HepG2 (cell line): ENCODE measurements around the gene DSG4. TPM values are rescaled to one million over a fixed set of nuclear protein-coding genes. Genes with fewer than 3 reads are reported as not detected.

ENCODE experiments used
- ATAC-seq: fragments of 200-7000 bp; cut with Tn5 transposase; 3 replicates; pipeline ENCODE4 v1.9.1; 2020; ENCODE audit warnings: mild to moderate bottlenecking, moderate library complexity
- BruUV-seq: library from RNA; stranded (reverse); fragments of 400-500 nt; replicated peaks from 2 replicates; lab custom pipeline; 2021; lab: Mats Ljungman, UMichigan
- CTCF ChIA-PET: fragments of 300-600 bp; formaldehyde crosslinking; extraction: SDS; loops from one replicate; lab custom pipeline; 2021; ENCODE audit warnings: low total read pairs, inconsistent platforms, low intra/inter-chr PET ratio; lab: Yijun Ruan, JAX
- POLR2A ChIA-PET: fragments of 350-600 bp; sonication (Branson Sonifier 250); formaldehyde crosslinking; loops from one replicate; lab custom pipeline; 2020; ENCODE audit warnings: antibody characterized with exemption, inconsistent platforms; lab: Yijun Ruan, JAX
- DNase-seq: peaks from one replicate; pipeline ENCODE4 v3.0.0-alpha.2; 2015; ENCODE audit warnings: low spot score
- FAIRE-seq: peaks from 3 replicates; lab custom pipeline; 2011; peaks lifted over from hg19 to GRCh38; lab: Jason Lieb, UNC
- H2AFZ ChIP-seq: one replicate; pipeline ENCODE4 v1.6.1; 2011; ENCODE audit warnings: low read length, inconsistent platforms
- H3K27ac ChIP-seq: fragments of 300-600 bp; 3 replicates; pipeline ENCODE4 v1.8.0; 2011; ENCODE audit warnings: mixed run types, mild to moderate bottlenecking, mixed read lengths, low read length, inconsistent platforms; ENCODE audit not compliant: insufficient read depth; ENCODE audit errors: extremely low read length
- H3K27me3 ChIP-seq, 2 experiments: fragments of 200-600 bp in 1 of 2; 2 replicates in 1 of 2; 3 replicates in 1 of 2; pipeline versions ENCODE4 v1.6.0 to v1.8.0; 2011; ENCODE audit warnings: low read length in 2 of 2, mild to moderate bottlenecking in 2 of 2, moderate library complexity in 2 of 2, inconsistent platforms in 1 of 2; ENCODE audit not compliant: insufficient read depth in 2 of 2, control insufficient read depth in 1 of 2
- H3K36me3 ChIP-seq, 2 experiments: fragments of 200-600 bp in 1 of 2; replicated peaks in 1 of 2; 2 replicates in 1 of 2; 3 replicates in 1 of 2; pipeline versions ENCODE4 v1.5.1 to v1.8.0; 2011; ENCODE audit warnings: low read length in 2 of 2, inconsistent platforms in 1 of 2; ENCODE audit not compliant: insufficient read depth in 2 of 2, control insufficient read depth in 1 of 2
- H3K4me1 ChIP-seq: 2 replicates; pipeline ENCODE4 v1.5.1; 2012; ENCODE audit warnings: low read length, inconsistent platforms; ENCODE audit not compliant: insufficient read depth
- H3K4me2 ChIP-seq: 2 replicates; pipeline ENCODE4 v1.6.0; 2011; ENCODE audit warnings: low read depth, low read length, inconsistent platforms
- H3K4me3 ChIP-seq, 3 experiments: fragments of 200-600 bp in 1 of 3; sonication (generic), shearing (Covaris generic) in 1 of 3; replicated peaks in 1 of 3; 2 replicates each; pipeline ENCODE4 v1.5.1; 2011 to 2016; ENCODE audit warnings: low read length in 3 of 3, inconsistent platforms in 2 of 3, low read depth in 2 of 3, mild to moderate bottlenecking in 2 of 3, control low read depth in 1 of 3, mixed read lengths in 1 of 3; ENCODE audit not compliant: insufficient read depth in 1 of 3
- H3K79me2 ChIP-seq: one replicate; pipeline ENCODE4 v1.6.1; 2011; ENCODE audit warnings: low read length, inconsistent platforms; ENCODE audit not compliant: insufficient read depth
- H3K9ac ChIP-seq: 2 replicates; pipeline ENCODE4 v1.6.0; 2011; ENCODE audit warnings: mild to moderate bottlenecking, low read depth, low read length, inconsistent platforms; ENCODE audit not compliant: insufficient read depth
- H3K9me3 ChIP-seq: 2 replicates; pipeline ENCODE4 v1.5.1; 2012; ENCODE audit warnings: mild to moderate bottlenecking, low read length
- H4K20me1 ChIP-seq: 2 replicates; pipeline ENCODE4 v1.6.0; 2011; ENCODE audit warnings: inconsistent platforms, mild to moderate bottlenecking, low read length, moderate library complexity; ENCODE audit not compliant: insufficient read depth
- ARID5B ChIP-seq: IDR thresholded peaks from 2 replicates; pipeline ENCODE4 v1.4.0; 2020; ENCODE audit warnings: mild to moderate bottlenecking, missing genetic modification reagents
- BCL3 ChIP-seq: sonication (generic); formaldehyde crosslinking; IDR thresholded peaks from 2 replicates; pipeline ENCODE4 v1.5.1; 2020; ENCODE audit warnings: mild to moderate bottlenecking, missing genetic modification reagents, moderate library complexity
- FOXK1 ChIP-seq: sonication (generic); formaldehyde crosslinking; IDR thresholded peaks from 2 replicates; pipeline ENCODE4 v1.4.0; 2020; ENCODE audit warnings: low read depth, missing genetic modification reagents, borderline replicate concordance
- HBP1 ChIP-seq: IDR thresholded peaks from 2 replicates; pipeline ENCODE4 v1.6.1; 2016; ENCODE audit warnings: low read depth, control low read depth
- MTA1 ChIP-seq: sonication (generic); formaldehyde crosslinking; IDR thresholded peaks from 2 replicates; pipeline ENCODE4 v1.4.0; 2020; ENCODE audit warnings: missing genetic modification reagents, mild to moderate bottlenecking, borderline replicate concordance
- MTF1 ChIP-seq: sonication (generic); formaldehyde crosslinking; IDR thresholded peaks from 2 replicates; pipeline ENCODE4 v1.5.0; 2020; ENCODE audit warnings: missing genetic modification reagents
- PHF5A ChIP-seq: IDR thresholded peaks from one replicate; pipeline ENCODE4 v1.6.1; 2018; ENCODE audit warnings: low read depth, missing genetic modification reagents; ENCODE audit not compliant: unreplicated experiment
- SUZ12 ChIP-seq: fragments of 150-350 bp; IDR thresholded peaks from 2 replicates; pipeline ENCODE4 v1.6.1; 2014; ENCODE audit warnings: low read depth, low read length
- ZNF224 ChIP-seq: sonication (generic); formaldehyde crosslinking; IDR thresholded peaks from 2 replicates; pipeline ENCODE4 v1.5.0; 2020; ENCODE audit warnings: mild to moderate bottlenecking, missing genetic modification reagents
- ZNF263 ChIP-seq: sonication (generic); formaldehyde crosslinking; IDR thresholded peaks from 2 replicates; pipeline ENCODE4 v1.4.0; 2020; ENCODE audit warnings: missing genetic modification reagents
- ZNF800 ChIP-seq: sonication (generic); formaldehyde crosslinking; IDR thresholded peaks from 2 replicates; pipeline ENCODE4 v1.4.0; 2020; ENCODE audit warnings: missing genetic modification reagents
- ZUFSP ChIP-seq: sonication (generic); formaldehyde crosslinking; IDR thresholded peaks from 2 replicates; pipeline ENCODE4 v1.9.0; 2021; ENCODE audit warnings: missing genetic modification reagents, mild to moderate bottlenecking, borderline replicate concordance
- WGBS: methylation state at CpG from one replicate; pipeline ENCODE4 v1.1.6; 2017; ENCODE audit warnings: low lambda C conversion rate; 5-methylcytosine and 5-hydroxymethylcytosine counted together
- in situ Hi-C: cut with HindIII; loops from 2 replicates; pipeline ENCODE4 v1.10.0; 2017; ENCODE audit warnings: low pct_unique_long_range_greater_than_20kb; ENCODE audit not compliant: extremely low pct_ligation_motif_present
- intact Hi-C: fragments of 100-400 bp; cut with micrococcal nuclease; formaldehyde crosslinking; loops from one replicate; pipeline ENCODE4 v1.10.0; 2022; ENCODE audit not compliant: unreplicated experiment
- polyA plus RNA-seq, 8 experiments: library from polyadenylated mRNA; depleted of rRNA in 3 of 8; stranded (reverse) in 7 of 8; unstranded in 1 of 8; fragments of >200 nt; fragmentation: Illumina TruSeq in 4 of 8; extraction: Trizol in 4 of 8; gene quantifications; 2 replicates each; pipeline versions ENCODE4 v1.2.1 to v1.2.3, GENCODE V29; 2011 to 2016; ENCODE audit warnings: low read depth in 4 of 8, missing spikeins in 1 of 8, mixed read lengths in 1 of 8; ENCODE audit not compliant: insufficient read depth in 1 of 8
- total RNA-seq, 5 experiments: library from RNA; depleted of rRNA; stranded (reverse); fragments of >200 nt; fragmentation: Illumina TruSeq; extraction: Trizol; gene quantifications; 2 replicates each; pipeline ENCODE4 v1.2.3, GENCODE V29; 2016; ENCODE audit warnings: low read depth in 1 of 5

The DSG4 gene
- total and polyA plus RNA-seq, 2 of the 13 experiments (the other 11 are each of a cell fraction or from before 2014, with no cell fraction given) = 0.07 TPM; not detected in 1

GRCh38 chr18:31441493-31441892, 64.9 kb downstream of the DSG4 start:
- DNase-seq (no peak), ATAC-seq (no peak), FAIRE-seq (no peak)
- Histone ChIP-seq H3K9ac (no peak overlapping the region), H3K4me3 (no peak overlapping the region), H3K79me2 (no peaks in the 10 kb centered on the region), H3K27me3 (peaks cover 0 to 9% of the 10 kb centered on the region in 2 experiments; a peak in 3 of 5 replicates), H3K36me3 (no peaks in the 10 kb centered on the region), H2AFZ (no peak overlapping the region), H4K20me1 (no peaks in the 10 kb centered on the region), H3K27ac (no peak overlapping the region), H3K9me3 (no peaks in the 10 kb centered on the region), H3K4me2 (no peak overlapping the region), H3K4me1 (no peaks in the 10 kb centered on the region)
- ChIA-PET CTCF (no interaction called here), POLR2A (no interaction called here)
- TF ChIP-seq SUZ12 = no peak
- no peak for TF ChIP-seq PHF5A (CRISPR knock-in tag)
- TF ChIP-seq BCL3 = no peak
- no peak for TF ChIP-seq ZNF263 (CRISPR knock-in tag)
- no peak for TF ChIP-seq ZNF224
- no peak for TF ChIP-seq ARID5B (CRISPR knock-in tag)
- TF ChIP-seq ZUFSP (CRISPR knock-in tag) = no peak
- TF ChIP-seq MTA1 (CRISPR knock-in tag) = no peak
- no peak for TF ChIP-seq MTF1 (CRISPR knock-in tag)
- no peak for TF ChIP-seq HBP1 (CRISPR knock-in tag)
- no peak for TF ChIP-seq FOXK1 (CRISPR knock-in tag)
- no peak for TF ChIP-seq ZNF800
- intact Hi-C loops = no loop called here
- BruUV-seq = no TSS peak
- in situ Hi-C loops = no loop called here
- 47% methylated on average over 4 of the region's 4 CpGs for WGBS
